ENCODE measurements around the gene IMMP2L. TPM values are rescaled to one million over a fixed set of nuclear protein-coding genes. Genes with fewer than 3 reads are reported as not detected.

Gene IMMP2L
- polyA plus RNA-seq, 1 experiment = 5.8 TPM

GRCh38 chr7:111535142-111535870, 27.0 kb downstream of the IMMP2L start:
- Histone ChIP-seq H3K36me3 (ENCODE audit: control insufficient read depth, insufficient read depth, low read length) (no peaks in the 10 kb centered on the region), H3K4me3 (ENCODE audit: low read depth, low read length) (no peak overlapping the region), H3K27me3 (ENCODE audit: control insufficient read depth, insufficient read depth, low read length) (no peaks in the 10 kb centered on the region)
- TF ChIP-seq CTCF (IDR thresholded peaks at IDR 0.05; ENCODE audit: insufficient read depth, low read depth, low read length) = no peak
- ChIA-PET CTCF (no interaction called here), POLR2A (no interaction called here)
- DNase-seq (ENCODE audit: low read depth) = no peak

GRCh38 chr7:111532625-111533024, 29.7 kb downstream of the IMMP2L start:
- H3K4me3 ChIP-seq (ENCODE audit: low read depth, low read length) = no peak overlapping the region
- no peak for TF ChIP-seq CTCF (IDR thresholded peaks at IDR 0.05; ENCODE audit: insufficient read depth, low read depth, low read length)
- H3K36me3 ChIP-seq (ENCODE audit: control insufficient read depth, insufficient read depth, low read length) = no peaks in the 10 kb centered on the region
- no peaks in the 10 kb centered on the region for H3K27me3 ChIP-seq (ENCODE audit: control insufficient read depth, insufficient read depth, low read length)
- CTCF ChIA-PET = interaction anchor here (1.8 kb wide), 1 partner anchor 9 kb away, joined by 5 read pairs; no protein-coding TSS in a partner anchor
- POLR2A ChIA-PET = no interaction called here
- DNase-seq (ENCODE audit: low read depth) = no peak

DNA sequence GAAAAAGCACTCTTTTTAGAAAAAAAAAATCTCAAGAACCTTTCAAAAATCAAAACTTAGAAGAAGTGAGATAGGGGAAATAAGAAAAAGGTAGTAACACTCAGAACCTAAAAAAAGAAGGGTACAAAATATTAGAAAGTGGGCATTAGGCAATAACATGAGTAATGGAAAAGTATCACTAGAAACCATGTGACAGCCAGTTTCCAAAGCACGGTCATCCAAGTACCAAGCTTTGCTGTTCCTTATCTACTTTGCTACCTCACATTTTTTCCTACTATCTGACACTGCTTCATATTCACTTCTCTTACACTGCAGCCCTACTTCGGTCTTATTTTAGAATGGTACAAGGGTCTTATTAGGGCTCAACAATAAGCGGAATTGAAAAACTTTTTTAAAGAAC, 30.3 kb downstream of the IMMP2L start:
- Histone ChIP-seq H3K27me3 (ENCODE audit: control insufficient read depth, insufficient read depth, low read length) (no peaks in the 10 kb centered on the region), H3K36me3 (ENCODE audit: control insufficient read depth, insufficient read depth, low read length) (no peaks in the 10 kb centered on the region), H3K4me3 (ENCODE audit: low read depth, low read length) (no peak overlapping the region)
- ChIA-PET POLR2A (no interaction called here), CTCF (interaction anchor here (1.8 kb wide), 1 partner anchor 10 kb away, joined by 5 read pairs; no protein-coding TSS in a partner anchor)
- TF ChIP-seq CTCF (IDR thresholded peaks at IDR 0.05; ENCODE audit: insufficient read depth, low read depth, low read length) = no peak
- no peak for DNase-seq (ENCODE audit: low read depth)

DNA sequence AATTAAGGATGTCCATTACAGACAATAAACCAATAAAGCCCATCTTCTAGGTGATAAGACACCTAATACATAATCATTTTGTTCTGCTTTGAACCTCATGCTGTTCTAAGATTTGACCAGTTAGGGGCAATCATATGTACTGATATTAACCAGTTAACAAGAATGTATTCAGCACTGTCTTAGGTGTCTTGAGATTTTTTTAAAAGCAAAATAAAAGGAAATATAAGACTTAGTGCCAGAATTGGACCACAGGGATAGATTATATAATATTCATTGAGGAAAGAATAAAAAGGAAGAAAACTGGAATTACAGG, 32.0 kb downstream of the IMMP2L start:
- CTCF ChIA-PET = no interaction called here
- H3K4me3 ChIP-seq (ENCODE audit: low read depth, low read length) = no peak overlapping the region
- POLR2A ChIA-PET = no interaction called here
- H3K27me3 ChIP-seq (ENCODE audit: control insufficient read depth, insufficient read depth, low read length) = no peaks in the 10 kb centered on the region
- TF ChIP-seq CTCF (IDR thresholded peaks at IDR 0.05; ENCODE audit: insufficient read depth, low read depth, low read length) = no peak
- H3K36me3 ChIP-seq (ENCODE audit: control insufficient read depth, insufficient read depth, low read length) = no peaks in the 10 kb centered on the region
- no peak for DNase-seq (ENCODE audit: low read depth)

- no peak for DNase-seq (ENCODE audit: low read depth)
- Histone ChIP-seq H3K27me3 (ENCODE audit: control insufficient read depth, insufficient read depth, low read length) (no peaks in the 10 kb centered on the region), H3K4me3 (ENCODE audit: low read depth, low read length) (no peak overlapping the region), H3K36me3 (ENCODE audit: control insufficient read depth, insufficient read depth, low read length) (no peaks in the 10 kb centered on the region)
- ChIA-PET CTCF (no interaction called here), POLR2A (no interaction called here)
- TF ChIP-seq CTCF (IDR thresholded peaks at IDR 0.05; ENCODE audit: insufficient read depth, low read depth, low read length) = no peak
Measured at GRCh38 chr7:111529507-111530355, 32.6 kb downstream of the IMMP2L start.
